Stimulated activated CD8-positive, alpha-beta memory T cell treated with anti-CD3 and anti-CD28 coated beads, Interleukin-7, amount 100 ng/mL, for 24 hours (primary cell): ENCODE results near the gene PGGHG.
"Not testable (repeated sequence)": the region's sequence is repeated elsewhere in the genome, so short reads cannot be mapped to it uniquely, and the experiment has no call there.

Experiments
- DNase-seq: peaks from one replicate; pipeline ENCODE4 v3.0.0-alpha.2; 2020; ENCODE audit warnings: low read depth

The PGGHG gene

GRCh38 chr11:330307-330693, 41.4 kb downstream of the PGGHG start:
- no peak for DNase-seq

GRCh38 chr11:330694-331357, 41.9 kb downstream of the PGGHG start:
- DNase-seq: no peak

DNA sequence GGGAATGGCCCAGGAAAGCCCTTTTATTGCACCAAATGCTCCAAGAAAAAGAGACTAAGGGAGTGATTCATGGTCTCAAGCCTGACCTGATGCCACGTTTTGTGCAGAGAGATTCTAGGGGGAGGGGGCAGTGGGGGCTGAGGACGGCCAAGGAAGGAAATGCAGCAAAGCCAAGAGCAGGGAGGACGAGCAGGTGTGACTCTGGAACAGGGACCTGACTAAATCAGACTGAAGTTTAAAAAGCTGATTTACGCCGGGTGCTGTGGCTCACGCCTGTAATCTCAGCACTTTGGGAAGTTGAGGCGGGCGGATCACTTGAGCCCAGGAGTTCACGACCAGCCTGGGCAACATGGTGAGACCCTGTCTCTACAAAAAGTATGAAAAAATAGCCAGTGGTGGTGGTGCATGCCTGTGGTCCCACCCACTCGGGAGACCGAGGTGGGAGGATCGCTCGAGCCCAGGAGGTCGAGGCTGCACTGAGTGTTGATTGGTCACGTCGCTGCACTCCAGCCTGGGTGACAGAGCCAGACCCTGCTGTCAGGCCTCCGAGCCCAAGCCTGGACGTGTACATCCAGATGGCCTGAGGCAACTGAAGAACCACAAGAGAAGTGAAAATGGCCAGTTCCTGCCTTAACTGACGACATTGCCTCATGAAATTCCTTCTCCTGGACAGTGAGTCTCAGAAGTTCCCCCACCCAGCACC, 42.6 kb downstream of the PGGHG start:
- no peak for DNase-seq

DNA sequence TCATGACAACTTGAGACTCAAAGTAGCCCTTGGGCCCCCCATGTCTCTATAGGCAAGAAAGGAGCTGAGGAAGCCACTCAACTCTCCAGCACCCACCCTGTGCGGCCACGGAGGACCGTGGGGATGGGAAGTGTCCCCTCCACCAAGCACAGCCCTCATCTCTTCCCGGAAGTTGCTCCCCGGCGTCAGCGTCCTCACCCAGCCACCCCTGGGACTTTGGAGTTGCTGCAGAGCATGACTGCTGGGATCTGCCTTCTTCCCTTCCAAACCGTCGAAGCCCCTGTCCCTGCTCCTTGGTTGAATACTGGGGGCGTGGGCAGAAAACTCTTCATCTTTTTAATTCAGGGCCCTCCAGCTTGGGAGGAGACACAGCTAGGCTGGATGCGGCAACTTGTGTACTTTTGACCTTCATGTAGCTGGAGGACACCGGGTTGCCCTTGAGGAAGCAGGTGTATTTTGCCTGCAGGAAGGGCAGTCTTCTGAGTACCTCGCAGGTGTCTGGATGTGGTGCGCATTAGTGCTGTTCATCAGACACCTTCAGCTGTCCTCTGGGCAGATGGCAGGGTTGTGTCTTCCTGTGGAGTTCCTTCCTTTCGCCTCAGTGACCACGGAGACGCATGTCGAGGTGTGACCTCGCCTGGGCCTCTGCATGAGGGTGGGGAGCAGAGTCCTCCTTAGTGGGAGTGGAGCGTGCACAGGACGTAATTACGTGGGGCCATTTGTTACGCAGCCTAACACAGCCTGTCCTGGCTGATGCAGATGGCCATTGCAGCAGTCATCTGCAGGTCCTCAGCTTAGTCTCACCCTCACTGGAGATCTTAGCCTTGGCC, 43.9 kb downstream of the PGGHG start:
- no peak for DNase-seq

DNA sequence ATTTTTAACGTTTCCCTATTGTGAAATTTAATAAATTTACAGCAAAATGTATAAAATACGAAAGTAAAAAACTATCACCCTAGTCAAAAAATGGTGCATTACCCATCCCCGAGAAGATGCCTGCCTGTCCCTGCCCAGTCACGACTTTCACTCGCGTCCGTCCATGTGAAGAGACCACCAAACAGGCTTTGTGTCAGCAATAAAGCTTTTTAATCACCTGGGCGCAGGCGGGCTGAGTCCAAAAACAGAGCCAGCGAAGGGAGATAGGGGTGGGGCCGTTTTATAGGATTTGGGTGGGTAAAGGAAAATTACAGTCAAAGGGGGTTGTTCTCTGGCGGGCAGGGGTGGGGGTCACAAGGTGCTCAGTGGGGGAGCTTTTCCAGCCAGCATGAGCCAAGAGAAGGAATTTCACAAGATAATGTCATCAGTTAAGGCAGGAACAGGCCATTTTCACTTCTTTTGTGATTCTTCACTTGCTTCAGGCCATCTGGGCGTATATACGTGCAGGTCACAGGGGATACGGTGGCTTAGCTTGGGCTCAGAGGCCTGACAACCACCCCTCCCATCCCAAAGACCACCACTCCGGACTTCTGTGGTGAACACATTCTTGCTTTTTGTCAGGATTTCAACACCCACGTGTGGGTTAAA, 44.8 kb downstream of the PGGHG start:
- not testable (repeated sequence) for DNase-seq

DNA sequence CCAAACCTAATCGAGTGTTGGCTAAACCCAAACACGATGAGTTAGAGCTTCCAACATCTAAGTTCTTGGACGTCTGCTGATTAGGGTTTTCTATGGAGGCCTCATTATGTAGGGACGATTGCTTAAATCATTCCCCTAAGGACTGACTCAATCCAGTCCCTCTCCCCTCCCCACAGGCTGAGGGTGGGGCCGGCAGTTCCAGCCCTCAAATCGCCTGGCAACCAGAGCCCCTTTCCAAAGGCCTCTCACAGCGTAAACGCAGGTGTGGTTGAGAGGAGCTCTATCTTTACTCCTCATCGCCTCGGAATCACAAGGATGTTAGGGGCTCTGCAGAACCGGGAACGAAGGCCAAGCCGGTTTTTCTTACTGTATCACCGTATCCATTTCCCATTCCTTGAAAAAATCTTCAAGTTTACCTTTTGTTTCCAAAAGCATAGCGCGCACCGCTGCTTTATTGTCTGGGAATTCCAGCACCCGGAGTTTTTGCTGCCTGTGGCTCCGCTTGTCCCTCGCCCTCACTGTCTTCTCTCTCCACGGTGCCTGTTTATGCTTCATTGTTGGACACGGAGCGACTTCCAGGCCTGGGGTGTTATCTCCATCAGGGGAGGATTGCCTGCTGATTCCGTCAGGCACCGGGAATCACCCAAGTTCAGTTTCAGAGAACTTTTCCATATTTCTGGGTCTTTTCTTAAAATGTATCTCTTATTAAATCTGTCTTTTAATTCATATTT, 45.5 kb downstream of the PGGHG start:
- DNase-seq: no peak

DNA sequence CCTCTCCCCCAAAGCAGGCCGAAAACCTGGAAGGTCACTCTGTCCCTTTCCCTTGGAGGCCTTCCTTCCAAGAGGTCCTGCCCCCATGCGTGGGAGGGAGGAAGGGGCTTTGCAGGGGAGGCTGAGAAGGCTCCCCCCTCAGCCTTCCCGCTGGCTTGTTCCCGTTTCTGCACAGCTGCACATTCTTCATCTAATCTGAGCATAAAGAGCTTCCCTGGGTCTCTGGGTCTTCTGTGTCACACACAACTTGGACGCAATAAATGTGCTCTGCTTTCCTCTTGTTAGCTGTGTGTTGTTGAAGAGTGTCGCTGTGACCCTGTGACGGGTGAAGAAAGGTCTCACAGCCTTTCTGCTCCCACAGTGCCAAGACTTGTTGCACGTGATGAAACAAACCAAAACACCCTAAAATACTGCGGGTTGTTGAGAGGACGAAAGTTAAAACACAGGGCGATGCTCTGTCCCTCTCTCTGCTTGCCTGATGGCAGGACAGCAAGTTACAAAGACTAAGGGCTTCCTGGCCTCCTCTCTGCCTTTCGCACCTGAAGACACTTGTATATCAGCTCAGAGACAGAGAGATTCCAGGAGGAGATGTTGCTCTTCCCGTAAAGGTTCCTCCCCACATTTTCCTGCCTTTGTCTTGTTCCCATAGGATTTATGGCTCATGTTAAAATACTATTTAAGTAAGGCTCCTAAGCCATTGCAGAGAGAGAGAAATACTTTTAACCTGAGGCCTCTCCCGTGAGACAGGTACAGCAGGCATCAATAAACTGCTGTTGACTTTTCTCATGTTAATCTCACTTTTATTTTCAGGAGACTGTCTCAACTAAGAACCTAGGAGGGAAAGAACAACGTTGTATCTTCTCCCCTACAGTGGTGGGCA, 47.1 kb downstream of the PGGHG start:
- no peak for DNase-seq

DNA sequence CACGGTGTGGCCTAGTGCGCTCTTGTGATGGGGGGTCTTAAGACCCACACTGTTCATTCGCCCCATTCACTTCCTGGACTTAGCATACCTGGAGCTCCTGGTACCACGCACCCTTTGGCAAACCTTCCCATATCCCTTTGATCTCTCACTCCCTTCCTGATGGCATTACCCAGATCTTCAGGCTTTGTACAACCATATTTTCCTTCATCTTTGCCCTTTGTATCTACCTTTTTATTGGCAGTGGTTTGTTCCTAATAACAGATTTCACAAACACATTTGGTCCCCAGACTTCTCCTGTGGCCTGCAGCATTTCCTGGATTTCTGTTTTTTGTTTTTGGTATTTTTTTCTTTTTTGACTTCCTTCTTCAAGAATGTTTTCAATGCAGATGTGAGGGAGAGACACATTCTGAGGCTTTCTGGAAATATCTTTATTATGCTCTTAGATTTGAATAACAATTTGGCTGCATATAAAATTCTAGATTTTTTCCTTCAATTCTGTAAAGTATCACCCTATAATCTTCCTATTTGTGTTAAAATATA, 47.8 kb downstream of the PGGHG start:
- no peak for DNase-seq

DNA sequence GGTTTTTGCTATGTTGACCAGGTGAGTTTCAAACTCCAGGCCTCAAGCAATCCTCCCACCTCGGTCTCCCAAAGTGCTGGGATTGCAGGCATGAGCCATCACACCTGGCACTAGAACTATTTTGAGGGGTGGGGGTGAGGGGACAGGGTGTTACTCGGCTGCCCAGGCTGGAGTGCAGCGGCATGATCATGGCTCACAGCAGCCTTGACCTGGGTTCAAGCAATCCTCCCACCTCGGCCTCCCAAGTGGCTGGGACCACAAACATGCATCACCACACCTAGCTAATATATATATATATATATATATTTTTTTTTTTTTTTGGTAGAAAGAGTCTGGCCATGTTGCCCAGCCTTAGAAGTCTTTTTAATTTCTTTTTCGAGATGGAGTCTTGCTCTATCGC, 48.8 kb downstream of the PGGHG start:
- no peak for DNase-seq

- no peak for DNase-seq
Measured at GRCh38 chr11:339963-340362, 51.0 kb downstream of the PGGHG start.

- no peak for DNase-seq
Measured at GRCh38 chr11:340539-341512, 51.9 kb downstream of the PGGHG start.

DNA sequence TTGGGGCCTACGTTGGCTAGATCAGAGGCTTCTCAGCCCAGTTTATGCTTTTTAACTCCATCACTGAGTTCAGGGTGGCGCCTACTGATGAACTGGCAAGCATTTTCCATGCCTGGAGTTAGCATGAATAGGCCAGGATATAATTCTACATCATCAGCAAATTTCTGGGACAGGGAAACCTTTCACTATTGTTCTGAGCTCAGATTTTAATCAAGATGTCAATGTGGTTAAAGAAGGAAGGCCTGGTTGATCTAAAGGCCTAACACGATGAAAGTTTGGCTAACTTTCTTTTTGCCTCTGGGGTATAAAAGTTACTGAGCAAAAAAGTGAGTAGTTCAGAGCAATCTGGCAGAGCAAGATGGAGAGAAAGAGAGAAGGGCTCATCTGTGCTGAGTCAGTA, 53.4 kb downstream of the PGGHG start:
- no peak for DNase-seq

GRCh38 chr11:344836-345578, 56.1 kb downstream of the PGGHG start:
- no peak for DNase-seq
